HCT116 (cell line): ENCODE results near the gene PICALM. TPM values are rescaled to one million over a fixed set of nuclear protein-coding genes. Genes with fewer than 3 reads are reported as not detected.

ENCODE experiments used
- ATAC-seq: fragments of 200-7000 bp; cut with Tn5 transposase; 2 replicates; pipeline ENCODE4 v1.9.1; 2020; ENCODE audit warnings: mild to moderate bottlenecking, moderate library complexity
- BruUV-seq: library from RNA; stranded (reverse); fragments of 400-500 nt; replicated peaks from 2 replicates; lab custom pipeline; 2021; lab: Mats Ljungman, UMichigan
- CTCF ChIA-PET: fragments of 300-600 bp; sonication (Branson Sonifier 250); formaldehyde crosslinking; loops from one replicate; lab custom pipeline; 2021; ENCODE audit warnings: antibody characterized with exemption; lab: Charles Lee
- POLR2A ChIA-PET: fragments of 300-600, 350-600 bp; sonication (Branson Sonifier 250); formaldehyde crosslinking; loops from one replicate; lab custom pipeline; 2021; ENCODE audit warnings: antibody characterized with exemption; lab: Charles Lee
- RAD21 ChIA-PET, 2 experiments: fragments of 300-600 bp; sonication (Branson Sonifier 250); formaldehyde crosslinking; loops; one replicate each; lab custom pipeline; 2023; ENCODE audit warnings: low total read pairs in 2 of 2; ENCODE audit not compliant: uncharacterized antibody in 2 of 2, unreplicated experiment in 2 of 2, low non-redundant PET in 1 of 2; lab: Charles Lee
- DNase-seq: peaks from one replicate; pipeline ENCODE4 v3.0.0-alpha.2; 2010; ENCODE audit warnings: low read depth, low spot score
- H2AFZ ChIP-seq: fragments of 200-600 bp; shearing (Covaris generic), sonication (generic); 2 replicates; pipeline ENCODE4 v1.6.1; 2017; ENCODE audit warnings: low read depth, mixed run types, mixed read lengths, antibody characterized with exemption, low read length; ENCODE audit not compliant: poor library complexity, severe bottlenecking
- H3K27ac ChIP-seq: 2 replicates; pipeline ENCODE4 v1.5.1; 2012; ENCODE audit warnings: low read depth, low read length
- H3K27me3 ChIP-seq: fragments of 200-600 bp; sonication (generic); 2 replicates; pipeline ENCODE4 v1.6.1; 2016; ENCODE audit warnings: mixed run types, low read length, mixed read lengths; ENCODE audit not compliant: insufficient read depth
- H3K36me3 ChIP-seq, 2 experiments: fragments of 200-500 bp in 1 of 2; fragments of 200-600 bp in 1 of 2; sonication (Bioruptor generic) in 1 of 2; sonication (generic) in 1 of 2; 2 replicates each; pipeline versions ENCODE4 v1.5.1 to v1.6.1; 2014 to 2016; ENCODE audit warnings: low read length in 2 of 2, inconsistent platforms in 1 of 2, mixed read lengths in 1 of 2, mixed run types in 1 of 2; ENCODE audit not compliant: insufficient read depth in 2 of 2, control insufficient read depth in 1 of 2
- H3K4me1 ChIP-seq, 2 experiments: fragments of 200-600 bp in 1 of 2; sonication (generic) in 1 of 2; 2 replicates each; pipeline versions ENCODE4 v1.5.1 to v1.6.1; 2012 to 2017; ENCODE audit warnings: low read length in 2 of 2, inconsistent platforms in 1 of 2, mild to moderate bottlenecking in 1 of 2, mixed read lengths in 1 of 2, mixed run types in 1 of 2, moderate library complexity in 1 of 2; ENCODE audit not compliant: insufficient read depth in 2 of 2, control insufficient read depth in 1 of 2
- H3K4me2 ChIP-seq: fragments of 200-600 bp; sonication (generic); 2 replicates; pipeline ENCODE4 v1.6.1; 2017; ENCODE audit warnings: mixed run types, low read length, mixed read lengths
- H3K4me3 ChIP-seq, 2 experiments: fragments of 200-600 bp in 1 of 2; sonication (generic) in 1 of 2; replicated peaks in 1 of 2; 2 replicates each; pipeline ENCODE4 v1.5.1; 2011 to 2016; ENCODE audit warnings: low read length in 2 of 2, control low read depth in 1 of 2, low read depth in 1 of 2, mild to moderate bottlenecking in 1 of 2, mixed read lengths in 1 of 2, mixed run types in 1 of 2
- H3K79me2 ChIP-seq: fragments of 200-600 bp; sonication (generic); 2 replicates; pipeline ENCODE4 v1.6.1; 2017; ENCODE audit warnings: mild to moderate bottlenecking, mixed run types, low read length, moderate library complexity, mixed read lengths; ENCODE audit not compliant: insufficient read depth
- H3K9ac ChIP-seq: fragments of 200-600 bp; sonication (generic); 2 replicates; pipeline ENCODE4 v1.6.1; 2016; ENCODE audit warnings: low read length, mixed read lengths
- H3K9me2 ChIP-seq: fragments of 200-600 bp; sonication (generic), shearing (Covaris generic); 2 replicates; pipeline ENCODE4 v1.6.1; 2017; ENCODE audit warnings: mixed run types, mild to moderate bottlenecking, moderate library complexity; ENCODE audit not compliant: insufficient read depth
- H3K9me3 ChIP-seq, 2 experiments: fragments of 200-500 bp in 1 of 2; fragments of 200-600 bp in 1 of 2; sonication (Bioruptor generic) in 1 of 2; sonication (generic) in 1 of 2; 2 replicates each; pipeline ENCODE4 v1.6.1; 2014 to 2017; ENCODE audit warnings: low read length in 2 of 2, mixed read lengths in 2 of 2, inconsistent platforms in 1 of 2, low read depth in 1 of 2, mild to moderate bottlenecking in 1 of 2, mixed run types in 1 of 2, moderate library complexity in 1 of 2; ENCODE audit not compliant: control insufficient read depth in 1 of 2, insufficient read depth in 1 of 2
- H4K20me1 ChIP-seq: fragments of 200-600 bp; sonication (generic), shearing (Covaris generic); 2 replicates; pipeline ENCODE4 v1.6.1; 2017; ENCODE audit warnings: mixed run types, mild to moderate bottlenecking, moderate library complexity; ENCODE audit not compliant: insufficient read depth
- ATF3 ChIP-seq: IDR thresholded peaks from 2 replicates; pipeline ENCODE4 v1.6.1; 2012
- CBX3 ChIP-seq: IDR thresholded peaks from 2 replicates; pipeline ENCODE4 v1.6.1; 2012; ENCODE audit warnings: low read depth
- CEBPB ChIP-seq: IDR thresholded peaks from 2 replicates; pipeline ENCODE4 v1.6.1; 2012; ENCODE audit warnings: low read depth
- EGR1 ChIP-seq: IDR thresholded peaks from 2 replicates; pipeline ENCODE4 v1.6.1; 2012; ENCODE audit warnings: low read depth
- ELF1 ChIP-seq: IDR thresholded peaks from 2 replicates; pipeline ENCODE4 v1.6.1; 2012; ENCODE audit warnings: low read depth, borderline replicate concordance
- EZH2 ChIP-seq: fragments of 200-600 bp; sonication (generic); IDR thresholded peaks from 2 replicates; pipeline ENCODE4 v1.6.1; 2017; ENCODE audit warnings: antibody characterized with exemption, mixed run types
- FOSL1 ChIP-seq: IDR thresholded peaks from 2 replicates; pipeline ENCODE4 v1.6.1; 2012; ENCODE audit warnings: low read depth
- JUND ChIP-seq: IDR thresholded peaks from 2 replicates; pipeline ENCODE4 v1.6.1; 2012
- SIN3A ChIP-seq: IDR thresholded peaks from 2 replicates; pipeline ENCODE4 v1.6.1; 2012; ENCODE audit warnings: low read depth
- SP1 ChIP-seq: IDR thresholded peaks from 2 replicates; pipeline ENCODE4 v1.6.1; 2012; ENCODE audit warnings: low read depth
- SRF ChIP-seq: IDR thresholded peaks from 2 replicates; pipeline ENCODE4 v1.6.1; 2012; ENCODE audit warnings: low read depth
- TCF7L2 ChIP-seq: IDR thresholded peaks from 2 replicates; pipeline ENCODE4 v1.7.0; 2011; ENCODE audit warnings: borderline replicate concordance, inconsistent platforms; ENCODE audit not compliant: insufficient read depth, insufficient read length; ENCODE audit errors: extremely low read depth
- YY1 ChIP-seq: IDR thresholded peaks from 2 replicates; pipeline ENCODE4 v1.6.1; 2011; ENCODE audit warnings: low read length, low read depth, moderate library complexity, mild to moderate bottlenecking; ENCODE audit not compliant: insufficient replicate concordance; ENCODE audit errors: extremely low read depth
- ZFX ChIP-seq: fragments of 450-650 bp; IDR thresholded peaks from 2 replicates; pipeline ENCODE4 v1.6.1; 2017
- ZNF274 ChIP-seq: fragments of 200-500 bp; sonication (Bioruptor generic); IDR thresholded peaks from 2 replicates; pipeline ENCODE4 v1.6.1; 2014; ENCODE audit warnings: mild to moderate bottlenecking, low read depth, low read length, inconsistent platforms
- intact Hi-C: fragments of 100-400 bp; cut with micrococcal nuclease; formaldehyde crosslinking; loops from 2 replicates; pipeline ENCODE4 v1.10.0; 2022
- total RNA-seq: library from RNA; stranded (reverse); gene quantifications from one replicate; pipeline ENCODE4 v1.2.1, GENCODE V29; 2021; ENCODE audit not compliant: unreplicated experiment
- TF ChIP-seq, protein P1 (sequence below): IDR thresholded peaks from 2 replicates; pipeline ENCODE4 v1.6.1; 2012; ENCODE audit warnings: low read depth
- TF ChIP-seq, protein P2 (sequence below), 3 experiments: fragments of 200-600 bp in 1 of 3; sonication (generic) in 1 of 3; IDR thresholded peaks in 2 of 3; conservative IDR thresholded peaks in 1 of 3; 2 replicates each; pipeline ENCODE4 v1.5.1; 2012 to 2017; ENCODE audit warnings: low read depth in 2 of 3, low read length in 2 of 3, antibody characterized with exemption in 1 of 3, borderline replicate concordance in 1 of 3, control low read depth in 1 of 3, mild to moderate bottlenecking in 1 of 3, mixed read lengths in 1 of 3, mixed run types in 1 of 3, moderate library complexity in 1 of 3; ENCODE audit not compliant: insufficient read depth in 1 of 3
- TF ChIP-seq, protein P3 (sequence below): IDR thresholded peaks from 2 replicates; pipeline ENCODE4 v1.6.1; 2011; ENCODE audit warnings: mild to moderate bottlenecking, low read length, moderate library complexity; ENCODE audit not compliant: insufficient replicate concordance; ENCODE audit errors: extremely low read depth

The PICALM gene
- total RNA-seq, 1 experiment from 2014 or later = 90.6 TPM

GRCh38 chr11:86013713-86014112 is 55.2 kb downstream of the PICALM start:
- no peak overlapping the region for H2AFZ ChIP-seq
- ChIA-PET POLR2A (no interaction called here), CTCF (interaction anchor here (0.9 kb wide), 1 partner anchor 28 kb away, joined by 4 read pairs; no protein-coding TSS in a partner anchor), RAD21 (no interaction called here)
- intact Hi-C loops = no loop called here
- no peak for TF ChIP-seq TCF7L2
- no peak for TF ChIP-seq ZNF274
- no peak for TF ChIP-seq ATF3
- TF ChIP-seq, protein P1, sequence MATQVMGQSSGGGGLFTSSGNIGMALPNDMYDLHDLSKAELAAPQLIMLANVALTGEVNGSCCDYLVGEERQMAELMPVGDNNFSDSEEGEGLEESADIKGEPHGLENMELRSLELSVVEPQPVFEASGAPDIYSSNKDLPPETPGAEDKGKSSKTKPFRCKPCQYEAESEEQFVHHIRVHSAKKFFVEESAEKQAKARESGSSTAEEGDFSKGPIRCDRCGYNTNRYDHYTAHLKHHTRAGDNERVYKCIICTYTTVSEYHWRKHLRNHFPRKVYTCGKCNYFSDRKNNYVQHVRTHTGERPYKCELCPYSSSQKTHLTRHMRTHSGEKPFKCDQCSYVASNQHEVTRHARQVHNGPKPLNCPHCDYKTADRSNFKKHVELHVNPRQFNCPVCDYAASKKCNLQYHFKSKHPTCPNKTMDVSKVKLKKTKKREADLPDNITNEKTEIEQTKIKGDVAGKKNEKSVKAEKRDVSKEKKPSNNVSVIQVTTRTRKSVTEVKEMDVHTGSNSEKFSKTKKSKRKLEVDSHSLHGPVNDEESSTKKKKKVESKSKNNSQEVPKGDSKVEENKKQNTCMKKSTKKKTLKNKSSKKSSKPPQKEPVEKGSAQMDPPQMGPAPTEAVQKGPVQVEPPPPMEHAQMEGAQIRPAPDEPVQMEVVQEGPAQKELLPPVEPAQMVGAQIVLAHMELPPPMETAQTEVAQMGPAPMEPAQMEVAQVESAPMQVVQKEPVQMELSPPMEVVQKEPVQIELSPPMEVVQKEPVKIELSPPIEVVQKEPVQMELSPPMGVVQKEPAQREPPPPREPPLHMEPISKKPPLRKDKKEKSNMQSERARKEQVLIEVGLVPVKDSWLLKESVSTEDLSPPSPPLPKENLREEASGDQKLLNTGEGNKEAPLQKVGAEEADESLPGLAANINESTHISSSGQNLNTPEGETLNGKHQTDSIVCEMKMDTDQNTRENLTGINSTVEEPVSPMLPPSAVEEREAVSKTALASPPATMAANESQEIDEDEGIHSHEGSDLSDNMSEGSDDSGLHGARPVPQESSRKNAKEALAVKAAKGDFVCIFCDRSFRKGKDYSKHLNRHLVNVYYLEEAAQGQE = no peak
- no peak for TF ChIP-seq ZFX
- no peak for TF ChIP-seq EZH2
- TF ChIP-seq EGR1 = no peak
- TF ChIP-seq, protein P2, sequence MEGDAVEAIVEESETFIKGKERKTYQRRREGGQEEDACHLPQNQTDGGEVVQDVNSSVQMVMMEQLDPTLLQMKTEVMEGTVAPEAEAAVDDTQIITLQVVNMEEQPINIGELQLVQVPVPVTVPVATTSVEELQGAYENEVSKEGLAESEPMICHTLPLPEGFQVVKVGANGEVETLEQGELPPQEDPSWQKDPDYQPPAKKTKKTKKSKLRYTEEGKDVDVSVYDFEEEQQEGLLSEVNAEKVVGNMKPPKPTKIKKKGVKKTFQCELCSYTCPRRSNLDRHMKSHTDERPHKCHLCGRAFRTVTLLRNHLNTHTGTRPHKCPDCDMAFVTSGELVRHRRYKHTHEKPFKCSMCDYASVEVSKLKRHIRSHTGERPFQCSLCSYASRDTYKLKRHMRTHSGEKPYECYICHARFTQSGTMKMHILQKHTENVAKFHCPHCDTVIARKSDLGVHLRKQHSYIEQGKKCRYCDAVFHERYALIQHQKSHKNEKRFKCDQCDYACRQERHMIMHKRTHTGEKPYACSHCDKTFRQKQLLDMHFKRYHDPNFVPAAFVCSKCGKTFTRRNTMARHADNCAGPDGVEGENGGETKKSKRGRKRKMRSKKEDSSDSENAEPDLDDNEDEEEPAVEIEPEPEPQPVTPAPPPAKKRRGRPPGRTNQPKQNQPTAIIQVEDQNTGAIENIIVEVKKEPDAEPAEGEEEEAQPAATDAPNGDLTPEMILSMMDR (IDR thresholded peaks at IDR 0.05 in 2 of 3, conservative IDR thresholded peaks at IDR 0.05 in 1 of 3; ENCODE audit: borderline replicate concordance in 1 of 3, insufficient read depth in 1 of 3, low read depth in 2 of 3, low read length in 2 of 3) = no peak
- no peak for TF ChIP-seq YY1
- TF ChIP-seq, protein P3, sequence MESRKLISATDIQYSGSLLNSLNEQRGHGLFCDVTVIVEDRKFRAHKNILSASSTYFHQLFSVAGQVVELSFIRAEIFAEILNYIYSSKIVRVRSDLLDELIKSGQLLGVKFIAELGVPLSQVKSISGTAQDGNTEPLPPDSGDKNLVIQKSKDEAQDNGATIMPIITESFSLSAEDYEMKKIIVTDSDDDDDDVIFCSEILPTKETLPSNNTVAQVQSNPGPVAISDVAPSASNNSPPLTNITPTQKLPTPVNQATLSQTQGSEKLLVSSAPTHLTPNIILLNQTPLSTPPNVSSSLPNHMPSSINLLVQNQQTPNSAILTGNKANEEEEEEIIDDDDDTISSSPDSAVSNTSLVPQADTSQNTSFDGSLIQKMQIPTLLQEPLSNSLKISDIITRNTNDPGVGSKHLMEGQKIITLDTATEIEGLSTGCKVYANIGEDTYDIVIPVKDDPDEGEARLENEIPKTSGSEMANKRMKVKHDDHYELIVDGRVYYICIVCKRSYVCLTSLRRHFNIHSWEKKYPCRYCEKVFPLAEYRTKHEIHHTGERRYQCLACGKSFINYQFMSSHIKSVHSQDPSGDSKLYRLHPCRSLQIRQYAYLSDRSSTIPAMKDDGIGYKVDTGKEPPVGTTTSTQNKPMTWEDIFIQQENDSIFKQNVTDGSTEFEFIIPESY = no peak
- no peak for TF ChIP-seq SP1
- no peak for TF ChIP-seq CBX3
- TF ChIP-seq SRF = no peak
- TF ChIP-seq SIN3A = no peak
- TF ChIP-seq CEBPB = no peak
- TF ChIP-seq FOSL1 = no peak
- TF ChIP-seq JUND = no peak
- no peak for TF ChIP-seq ELF1
- H3K27me3 ChIP-seq = no peaks in the 10 kb centered on the region
- H3K4me1 ChIP-seq = no peaks in the 10 kb centered on the region
- no peak overlapping the region for H3K9ac ChIP-seq
- no peaks in the 10 kb centered on the region for H4K20me1 ChIP-seq
- no peaks in the 10 kb centered on the region for H3K9me3 ChIP-seq
- no peaks in the 10 kb centered on the region for H3K9me2 ChIP-seq
- H3K4me2 ChIP-seq = no peak overlapping the region
- BruUV-seq = no TSS peak
- no peak for DNase-seq
- ATAC-seq = no peak
- H3K4me3 ChIP-seq = no peak overlapping the region
- peaks cover 0 to 4% of the 10 kb centered on the region in 2 experiments; a peak in 1 of 4 replicates for H3K36me3 ChIP-seq
- H3K79me2 ChIP-seq = peaks cover 9% of the 10 kb centered on the region; the same call in 1 of the 2 replicates
- H3K27ac ChIP-seq = no peak overlapping the region
